ENCODE results near the gene NOC2L.
"Not testable (repeated sequence)": the region's sequence is repeated elsewhere in the genome, so short reads cannot be mapped to it uniquely, and the experiment has no call there.

The NOC2L gene

DNA sequence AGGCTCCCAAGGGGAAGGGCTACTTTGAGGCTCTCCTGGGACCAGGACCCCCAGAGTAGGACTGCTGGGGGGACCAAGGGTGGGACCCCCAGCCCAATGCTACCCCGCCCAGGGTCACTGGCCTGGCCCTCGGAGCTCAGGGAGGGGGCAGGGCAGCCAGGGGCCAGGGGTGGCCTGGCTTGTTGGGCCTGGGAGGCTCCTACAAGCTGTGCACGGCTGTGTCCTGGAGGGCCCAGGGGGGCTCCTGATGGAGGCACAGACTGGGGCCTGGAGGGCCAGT lies 38.6 kb upstream of the NOC2L start:
- H3K4me3 ChIP-seq (ENCODE audit: low read length): no peak overlapping the region
- DNase-seq (ENCODE audit: low read depth): no peak
- TF ChIP-seq, protein P1, sequence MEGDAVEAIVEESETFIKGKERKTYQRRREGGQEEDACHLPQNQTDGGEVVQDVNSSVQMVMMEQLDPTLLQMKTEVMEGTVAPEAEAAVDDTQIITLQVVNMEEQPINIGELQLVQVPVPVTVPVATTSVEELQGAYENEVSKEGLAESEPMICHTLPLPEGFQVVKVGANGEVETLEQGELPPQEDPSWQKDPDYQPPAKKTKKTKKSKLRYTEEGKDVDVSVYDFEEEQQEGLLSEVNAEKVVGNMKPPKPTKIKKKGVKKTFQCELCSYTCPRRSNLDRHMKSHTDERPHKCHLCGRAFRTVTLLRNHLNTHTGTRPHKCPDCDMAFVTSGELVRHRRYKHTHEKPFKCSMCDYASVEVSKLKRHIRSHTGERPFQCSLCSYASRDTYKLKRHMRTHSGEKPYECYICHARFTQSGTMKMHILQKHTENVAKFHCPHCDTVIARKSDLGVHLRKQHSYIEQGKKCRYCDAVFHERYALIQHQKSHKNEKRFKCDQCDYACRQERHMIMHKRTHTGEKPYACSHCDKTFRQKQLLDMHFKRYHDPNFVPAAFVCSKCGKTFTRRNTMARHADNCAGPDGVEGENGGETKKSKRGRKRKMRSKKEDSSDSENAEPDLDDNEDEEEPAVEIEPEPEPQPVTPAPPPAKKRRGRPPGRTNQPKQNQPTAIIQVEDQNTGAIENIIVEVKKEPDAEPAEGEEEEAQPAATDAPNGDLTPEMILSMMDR (conservative IDR thresholded peaks at IDR 0.05; ENCODE audit: low read depth, low read length): no peak

DNA sequence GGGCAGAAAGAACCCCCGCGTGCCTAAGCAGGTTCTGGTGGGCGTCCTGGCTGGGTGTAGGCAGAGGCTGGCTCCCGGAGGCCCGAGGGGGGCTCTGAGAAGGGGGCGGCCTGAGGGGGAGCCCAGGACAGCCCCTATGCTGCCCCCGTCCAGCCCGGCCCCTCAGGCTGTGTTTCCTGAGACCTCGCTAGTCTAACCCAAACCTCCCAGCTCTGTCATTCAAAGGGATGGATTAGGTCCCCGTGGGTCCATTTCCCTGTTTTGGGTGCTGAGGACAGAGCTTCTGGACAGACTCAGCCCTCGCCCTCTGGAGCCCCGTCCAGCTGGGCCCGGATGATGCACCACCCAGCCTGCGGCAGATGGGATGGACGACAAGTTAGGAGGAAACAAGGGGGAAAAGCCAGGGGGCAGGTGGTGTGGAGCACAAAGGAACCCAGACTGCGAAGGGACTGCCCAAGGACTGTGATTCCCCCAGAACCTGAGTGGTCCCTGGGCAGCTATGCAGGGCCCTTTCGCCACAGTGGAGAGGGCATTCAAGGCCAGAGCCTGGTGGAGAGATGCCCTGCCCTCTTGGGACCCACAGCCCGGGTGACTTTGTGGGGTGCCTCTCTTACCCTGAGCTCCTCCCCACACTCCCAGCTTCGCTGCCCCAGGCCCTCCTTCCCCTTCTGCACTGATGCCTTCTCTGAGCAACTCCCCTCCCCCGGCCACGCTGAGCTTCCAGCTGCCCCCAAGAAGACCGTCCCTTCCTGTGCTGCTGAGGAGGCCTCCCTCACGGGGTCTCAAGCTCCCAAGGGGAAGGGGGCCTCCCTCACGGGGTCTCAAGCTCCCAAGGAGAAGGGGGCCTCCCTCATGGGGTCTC lies 38.0 kb upstream of the NOC2L start:
- TF ChIP-seq, protein P1 (conservative IDR thresholded peaks at IDR 0.05; ENCODE audit: low read depth, low read length): no peak
- no peak overlapping the region for H3K4me3 ChIP-seq (ENCODE audit: low read length)
- no peak for DNase-seq (ENCODE audit: low read depth)

DNA sequence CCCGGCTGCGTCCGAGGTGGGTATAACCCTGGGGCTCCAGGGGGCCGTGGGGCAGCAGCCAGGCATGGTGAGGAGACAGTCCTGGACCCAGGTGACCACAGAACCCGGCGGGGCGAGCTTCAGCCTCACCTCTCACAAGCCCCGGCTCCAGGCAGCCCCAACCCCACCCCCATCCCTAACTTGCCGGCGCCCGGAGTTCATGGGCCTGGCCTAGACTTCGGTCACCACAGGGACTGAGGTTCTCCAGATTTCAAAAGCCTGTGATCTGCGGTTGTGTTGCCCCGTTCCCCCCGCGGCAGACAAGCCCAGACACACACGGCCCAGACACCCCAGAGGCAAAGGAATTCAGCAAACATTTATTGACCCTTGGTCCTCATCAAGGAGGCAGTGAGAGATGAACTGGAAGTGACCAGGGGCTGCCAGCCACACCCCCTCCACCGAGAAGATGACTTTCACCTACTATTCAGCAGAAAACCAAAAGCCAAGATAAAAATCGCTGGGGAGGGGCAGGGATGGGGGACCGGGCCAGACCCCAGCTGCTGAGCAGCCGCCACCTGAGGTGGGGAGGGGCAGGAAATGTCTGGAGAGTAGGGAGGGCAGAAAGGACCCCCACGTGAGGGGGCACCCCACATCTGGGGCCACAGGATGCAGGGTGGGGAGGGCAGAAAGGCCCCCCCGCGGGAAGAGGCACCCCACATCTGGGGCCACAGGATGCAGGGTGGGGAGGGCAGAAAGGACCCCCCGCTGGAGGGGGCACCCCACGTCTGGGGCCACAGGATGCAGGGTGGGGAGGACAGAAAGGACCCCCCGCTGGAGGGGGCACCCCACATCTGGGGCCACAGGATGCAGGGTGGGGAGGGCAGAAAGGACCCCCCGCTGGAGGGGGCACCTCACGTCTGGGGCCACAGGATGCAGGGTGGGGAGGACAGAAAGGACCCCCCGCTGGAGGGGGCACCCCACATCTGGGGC lies 36.9 kb upstream of the NOC2L start:
- TF ChIP-seq, protein P1 (conservative IDR thresholded peaks at IDR 0.05; ENCODE audit: low read depth, low read length): no peak
- no peak for DNase-seq (ENCODE audit: low read depth)
- H3K4me3 ChIP-seq (ENCODE audit: low read length): no peak overlapping the region

DNA sequence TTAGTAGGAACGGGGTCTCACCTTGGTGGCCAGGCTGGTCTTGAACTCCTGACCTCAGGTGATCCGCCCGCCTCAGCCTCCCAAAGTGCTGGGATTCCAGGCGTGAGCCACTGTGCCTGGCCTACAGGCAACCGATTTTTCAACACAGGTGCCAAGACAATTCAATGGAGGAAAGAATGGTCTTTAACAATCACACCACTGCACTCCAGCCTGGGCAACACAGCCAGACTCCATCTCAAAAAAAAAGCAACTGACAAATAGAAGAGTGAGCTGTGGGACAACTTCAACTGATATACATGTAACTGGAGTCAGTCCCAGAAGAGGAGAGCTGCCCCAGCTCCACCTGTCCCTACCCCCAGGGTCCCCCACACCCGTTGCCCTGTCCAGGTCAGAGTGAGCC lies 35.5 kb upstream of the NOC2L start:
- not testable (repeated sequence) for DNase-seq (ENCODE audit: low read depth); H3K4me3 ChIP-seq (ENCODE audit: low read length)

DNA sequence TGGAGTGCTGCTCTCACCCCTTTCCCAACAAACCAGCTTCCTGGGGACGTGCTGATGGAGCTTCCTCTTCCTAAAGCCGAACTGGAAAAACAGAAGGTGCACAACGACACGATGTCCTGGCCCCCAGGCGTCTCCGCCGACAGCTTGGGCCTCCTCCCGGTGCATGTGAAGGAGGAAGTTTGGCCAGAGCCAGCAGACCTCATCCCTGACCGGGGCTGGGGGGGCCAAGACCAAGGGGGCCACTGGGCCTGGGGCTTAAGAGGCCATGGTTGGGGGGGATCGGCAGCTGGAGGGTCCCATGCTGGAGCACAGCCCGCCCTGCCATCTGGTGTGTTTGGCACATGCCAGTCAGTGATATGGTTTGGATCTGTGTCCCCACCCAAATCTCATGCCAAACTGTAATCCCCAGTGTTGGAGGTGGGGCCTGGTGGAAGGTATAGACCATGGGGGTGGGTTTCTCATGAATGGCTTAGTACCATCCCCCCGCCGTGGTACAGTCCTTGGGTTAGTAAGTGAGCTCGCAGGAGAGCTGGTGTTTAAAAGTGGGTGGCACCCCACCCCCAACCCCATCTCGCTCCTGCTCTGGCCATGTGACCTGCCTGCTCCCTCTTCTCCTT lies 34.4 kb upstream of the NOC2L start:
- DNase-seq (ENCODE audit: low read depth): no peak
- TF ChIP-seq, protein P1 (conservative IDR thresholded peaks at IDR 0.05; ENCODE audit: low read depth, low read length): no peak
- H3K4me3 ChIP-seq (ENCODE audit: low read length): no peak overlapping the region

DNA sequence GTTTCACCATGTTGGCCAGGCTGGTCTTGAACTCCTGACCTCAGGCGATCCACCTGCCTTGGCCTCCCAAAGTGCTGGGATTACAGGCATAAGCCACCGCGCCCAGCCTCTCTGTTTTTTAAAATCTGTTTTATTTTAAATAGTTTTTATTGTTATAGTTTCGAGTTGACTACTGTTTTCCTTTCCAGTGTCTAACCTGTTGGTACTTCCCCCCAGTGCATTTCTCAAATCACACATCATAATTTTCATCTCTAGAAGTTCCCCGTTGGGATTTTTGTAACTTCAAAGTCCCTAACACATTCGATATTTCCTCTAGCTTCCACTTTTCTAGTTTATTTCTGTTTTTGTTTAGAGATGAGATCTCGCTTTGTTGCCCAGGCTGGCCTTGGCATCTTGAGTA lies 33.3 kb upstream of the NOC2L start:
- no peak for DNase-seq (ENCODE audit: low read depth)
- TF ChIP-seq, protein P1 (conservative IDR thresholded peaks at IDR 0.05; ENCODE audit: low read depth, low read length): no peak
- no peak overlapping the region for H3K4me3 ChIP-seq (ENCODE audit: low read length)

DNA sequence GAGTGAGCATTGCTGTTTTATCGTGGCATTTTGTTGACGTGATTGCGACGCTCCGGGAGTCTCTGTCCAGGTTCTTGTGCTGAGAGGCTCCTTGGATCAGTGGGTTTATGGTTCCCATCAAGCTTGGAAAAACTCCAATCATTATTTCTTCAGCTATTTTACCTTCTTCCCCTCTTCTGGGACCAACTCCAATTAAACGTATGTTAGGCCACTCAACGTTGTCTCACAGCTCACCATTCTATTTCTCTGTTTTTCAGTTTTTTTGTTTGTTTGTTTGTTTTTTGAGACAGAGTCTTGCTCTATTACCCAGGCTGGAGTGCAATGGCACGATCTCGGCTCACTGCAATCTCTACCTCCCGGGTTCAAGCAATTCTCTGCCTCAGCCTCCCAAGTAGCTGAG lies 32.8 kb upstream of the NOC2L start:
- DNase-seq (ENCODE audit: low read depth): no peak
- no peak overlapping the region for H3K4me3 ChIP-seq (ENCODE audit: low read length)
- TF ChIP-seq, protein P1 (conservative IDR thresholded peaks at IDR 0.05; ENCODE audit: low read depth, low read length): no peak

DNA sequence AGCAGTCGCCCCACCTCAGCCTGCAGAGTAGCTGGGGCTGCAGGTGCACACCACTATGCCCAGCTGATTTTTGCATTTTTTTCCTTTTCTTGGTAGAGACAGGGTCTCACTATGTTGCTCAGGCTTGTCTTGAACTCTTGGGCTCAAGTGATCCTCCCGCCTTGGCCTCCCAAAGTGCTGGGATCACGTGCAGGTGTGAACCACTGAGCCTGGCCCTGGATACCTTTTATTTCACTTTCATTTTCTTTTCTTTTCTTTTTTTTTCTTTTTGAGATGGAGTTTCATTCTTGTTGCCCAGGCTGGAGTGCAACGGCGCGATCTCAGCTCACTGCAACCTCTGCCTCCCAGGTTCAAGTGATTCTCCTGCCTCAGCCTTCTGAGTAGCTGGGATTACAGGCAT lies 32.2 kb upstream of the NOC2L start:
- not testable (repeated sequence) for H3K4me3 ChIP-seq (ENCODE audit: low read length); DNase-seq (ENCODE audit: low read depth)

DNA sequence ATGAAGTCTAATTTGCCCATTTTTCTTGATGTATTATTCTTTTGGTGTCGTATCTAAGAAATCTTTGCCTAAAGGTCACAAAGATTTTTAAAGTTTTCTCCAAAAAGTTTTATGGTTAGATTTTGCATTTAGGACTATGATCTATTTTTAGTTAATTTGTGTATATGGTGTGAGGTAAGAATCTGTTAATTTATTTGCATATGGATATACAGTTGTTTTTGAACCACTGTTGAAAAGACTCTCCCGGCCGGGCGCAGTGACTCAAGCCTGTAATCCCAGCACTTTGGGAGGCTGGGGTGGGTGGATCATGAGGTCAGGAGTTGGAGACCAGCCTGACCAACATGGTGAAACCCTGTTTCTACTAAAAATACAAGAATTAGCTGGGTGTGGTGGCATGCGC lies 29.0 kb upstream of the NOC2L start:
- not testable (repeated sequence) for H3K4me3 ChIP-seq (ENCODE audit: low read length); DNase-seq (ENCODE audit: low read depth)
